Thoracic aorta (tissue), 2 donors: Measurements from ENCODE around the gene VSTM4. TPM values are rescaled to one million over a fixed set of nuclear protein-coding genes. Genes with fewer than 3 reads are reported as not detected.

Source experiments
- ATAC-seq: fragments of 150-250 bp; one replicate; pipeline ENCODE4 v1.8.0; 2017; ENCODE audit warnings: low read depth; ENCODE audit not compliant: insufficient number of reproducible peaks, low FRiP score
- DNase-seq: peaks from one replicate; pipeline ENCODE4 v3.0.0-alpha.2; 2020; ENCODE audit warnings: low spot score
- H3K27ac ChIP-seq, 2 donors: fragments of 200-600 bp; sonication (generic); 1 replicate in 1 of 2; 2 replicates in 1 of 2; pipeline ENCODE4 v1.5.1; 2016; ENCODE audit warnings: mild to moderate bottlenecking in 2 of 2, moderate library complexity in 2 of 2
- H3K27me3 ChIP-seq: fragments of 200-600 bp; sonication (generic); replicated peaks from 2 replicates; pipeline ENCODE4 v1.6.0; 2016; ENCODE audit warnings: mild to moderate bottlenecking; ENCODE audit not compliant: insufficient read depth
- H3K36me3 ChIP-seq: fragments of 200-600 bp; sonication (generic); one replicate; pipeline ENCODE4 v1.5.1; 2016
- H3K4me1 ChIP-seq, 2 donors: fragments of 200-600 bp; sonication (generic); 1 replicate in 1 of 2; 2 replicates in 1 of 2; pipeline versions ENCODE4 v1.5.1 to v1.6.0; 2016; ENCODE audit warnings: low read depth in 2 of 2, mild to moderate bottlenecking in 1 of 2; ENCODE audit not compliant: control insufficient read depth in 1 of 2
- H3K4me3 ChIP-seq: fragments of 200-600 bp; sonication (generic); 2 replicates; pipeline ENCODE4 v1.5.1; 2016; ENCODE audit warnings: mild to moderate bottlenecking
- H3K9me3 ChIP-seq: fragments of 200-600 bp; sonication (generic); 2 replicates; pipeline ENCODE4 v1.5.1; 2016
- total RNA-seq, 2 donors: library from RNA; depleted of rRNA; stranded (reverse); fragments of >200 nt; gene quantifications; one replicate each; pipeline versions ENCODE4 v1.1.0 to v1.2.3, GENCODE V29; 2016
- TF ChIP-seq, protein P1 (sequence below): fragments of 200-600 bp; sonication (generic); IDR thresholded peaks from one replicate; pipeline ENCODE4 v1.5.1; 2019; ENCODE audit warnings: antibody characterized with exemption

The VSTM4 gene, protein sequence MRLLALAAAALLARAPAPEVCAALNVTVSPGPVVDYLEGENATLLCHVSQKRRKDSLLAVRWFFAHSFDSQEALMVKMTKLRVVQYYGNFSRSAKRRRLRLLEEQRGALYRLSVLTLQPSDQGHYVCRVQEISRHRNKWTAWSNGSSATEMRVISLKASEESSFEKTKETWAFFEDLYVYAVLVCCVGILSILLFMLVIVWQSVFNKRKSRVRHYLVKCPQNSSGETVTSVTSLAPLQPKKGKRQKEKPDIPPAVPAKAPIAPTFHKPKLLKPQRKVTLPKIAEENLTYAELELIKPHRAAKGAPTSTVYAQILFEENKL
- 10 to 100 TPM; 24.4 to 46.4 TPM for total RNA-seq

DNA sequence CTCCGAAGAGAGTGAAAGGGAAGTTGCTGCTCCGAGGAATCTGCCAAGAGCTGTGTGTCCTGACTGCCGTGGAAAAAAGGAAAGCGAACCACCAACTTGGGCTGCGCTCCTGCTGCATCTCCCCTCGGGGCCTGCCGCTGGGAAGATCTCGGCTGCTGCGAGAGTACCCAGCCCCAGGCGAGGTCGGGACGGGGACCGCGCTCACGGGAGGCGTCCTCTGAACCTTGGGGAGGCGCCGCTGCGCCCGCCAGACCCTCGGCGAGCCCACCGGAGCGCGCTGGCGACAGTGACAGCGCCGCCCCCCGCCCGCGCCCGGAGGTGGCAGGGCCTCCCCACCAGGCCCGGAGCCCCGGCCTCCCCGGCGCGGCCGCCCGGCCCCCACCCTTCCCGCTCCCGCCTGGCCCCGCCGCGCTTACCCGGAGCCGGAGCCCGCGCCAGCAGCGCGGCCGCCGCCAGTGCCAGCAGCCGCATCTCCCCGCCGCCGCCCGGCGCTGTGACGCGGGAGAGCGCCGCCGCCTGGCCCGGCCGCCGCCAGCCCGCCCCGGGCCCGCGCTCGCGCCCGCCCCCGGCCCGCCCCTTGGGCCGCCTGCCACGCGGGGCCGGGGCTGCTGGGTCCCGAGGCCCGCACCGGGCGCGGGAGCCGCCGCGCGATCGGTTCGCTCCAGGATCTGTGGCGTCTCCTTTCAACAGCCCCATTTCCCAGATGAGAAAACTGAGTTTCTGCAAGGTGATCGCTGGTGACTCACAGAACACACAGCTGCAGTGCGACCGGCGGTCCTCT is at the start of gene VSTM4:
TSS of gene VSTM4 (minus strand) at position 508 of the 781 bp plus-strand sequence. CDS start at position 471, 37 bp downstream.
- no peak for ATAC-seq
- H3K27me3 ChIP-seq = no peaks in the 10 kb centered on the region
- no peaks in the 10 kb centered on the region for H3K36me3 ChIP-seq
- no peak for DNase-seq
- peak within 1 kb of the TSS; percentile 79 for H3K27ac ChIP-seq
- H3K4me3 ChIP-seq = peak within 1 kb of the TSS; percentile 83
- no peaks in the 10 kb centered on the region for H3K9me3 ChIP-seq
- H3K4me1 ChIP-seq = peaks cover 27 to 51% of the 10 kb centered on the region in 2 donors
- TF ChIP-seq, protein P1, sequence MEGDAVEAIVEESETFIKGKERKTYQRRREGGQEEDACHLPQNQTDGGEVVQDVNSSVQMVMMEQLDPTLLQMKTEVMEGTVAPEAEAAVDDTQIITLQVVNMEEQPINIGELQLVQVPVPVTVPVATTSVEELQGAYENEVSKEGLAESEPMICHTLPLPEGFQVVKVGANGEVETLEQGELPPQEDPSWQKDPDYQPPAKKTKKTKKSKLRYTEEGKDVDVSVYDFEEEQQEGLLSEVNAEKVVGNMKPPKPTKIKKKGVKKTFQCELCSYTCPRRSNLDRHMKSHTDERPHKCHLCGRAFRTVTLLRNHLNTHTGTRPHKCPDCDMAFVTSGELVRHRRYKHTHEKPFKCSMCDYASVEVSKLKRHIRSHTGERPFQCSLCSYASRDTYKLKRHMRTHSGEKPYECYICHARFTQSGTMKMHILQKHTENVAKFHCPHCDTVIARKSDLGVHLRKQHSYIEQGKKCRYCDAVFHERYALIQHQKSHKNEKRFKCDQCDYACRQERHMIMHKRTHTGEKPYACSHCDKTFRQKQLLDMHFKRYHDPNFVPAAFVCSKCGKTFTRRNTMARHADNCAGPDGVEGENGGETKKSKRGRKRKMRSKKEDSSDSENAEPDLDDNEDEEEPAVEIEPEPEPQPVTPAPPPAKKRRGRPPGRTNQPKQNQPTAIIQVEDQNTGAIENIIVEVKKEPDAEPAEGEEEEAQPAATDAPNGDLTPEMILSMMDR = no peak

DNA sequence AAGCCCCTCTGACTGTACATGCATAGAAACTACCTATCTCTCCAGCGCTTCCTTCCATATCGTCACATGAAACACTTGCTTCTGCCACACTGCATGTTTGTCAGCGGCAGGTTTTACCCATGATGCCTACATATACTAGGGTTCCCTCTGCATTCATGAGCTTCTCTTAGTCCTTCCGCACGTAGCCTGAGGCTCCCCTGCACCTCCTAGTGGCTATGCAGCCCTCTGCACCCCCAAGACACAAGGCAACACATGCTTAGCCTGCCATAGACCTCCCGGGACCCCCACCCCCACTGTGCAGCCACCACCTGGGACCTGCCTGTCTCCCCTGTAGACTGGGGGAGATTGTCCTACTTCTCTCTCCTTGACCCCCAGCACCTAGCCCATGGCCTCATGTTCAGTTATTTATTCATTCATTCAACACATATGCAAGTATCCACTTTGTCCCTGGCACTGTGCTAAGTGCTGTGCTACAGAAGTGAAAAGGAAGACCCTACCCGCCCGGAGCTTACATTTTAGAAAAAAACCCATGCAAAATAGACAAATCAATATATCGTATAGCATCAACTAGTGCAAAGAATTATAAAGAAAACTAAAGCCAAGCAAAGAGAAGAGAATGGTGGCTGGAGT is 49.4 kb upstream of the VSTM4 start:
- Histone ChIP-seq H3K36me3 (no peaks in the 10 kb centered on the region), H3K9me3 (no peaks in the 10 kb centered on the region), H3K27ac (no peak overlapping the region), H3K27me3 (no peaks in the 10 kb centered on the region), H3K4me1 (no peaks in the 10 kb centered on the region), H3K4me3 (no peak overlapping the region)
- DNase-seq (no peak), ATAC-seq (no peak)
- TF ChIP-seq, protein P1 = peak; percentile 63

DNA sequence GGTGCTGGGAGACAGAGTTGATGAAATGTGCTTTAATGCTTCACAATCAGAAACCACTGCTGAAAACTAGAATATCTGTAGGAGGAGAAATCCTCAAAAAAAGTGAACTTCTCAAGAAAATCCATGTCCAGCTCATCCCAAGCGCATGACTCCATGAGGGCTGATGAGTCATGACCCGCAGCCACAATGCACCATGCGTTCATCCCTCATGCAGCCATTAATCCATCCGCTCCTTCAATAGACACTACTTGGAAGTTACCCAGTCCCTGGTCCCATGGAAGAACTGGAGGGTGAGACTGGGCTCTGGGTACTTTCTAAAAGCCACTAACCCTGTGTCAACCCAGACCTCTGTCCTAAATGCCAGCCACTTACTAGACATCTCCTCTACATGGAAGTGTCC is 48.4 kb upstream of the VSTM4 start:
- H3K27ac ChIP-seq = no peak overlapping the region
- H3K9me3 ChIP-seq = no peaks in the 10 kb centered on the region
- no peak for DNase-seq
- ATAC-seq = no peak
- no peaks in the 10 kb centered on the region for H3K27me3 ChIP-seq
- no peaks in the 10 kb centered on the region for H3K4me1 ChIP-seq
- H3K4me3 ChIP-seq = no peak overlapping the region
- H3K36me3 ChIP-seq = no peaks in the 10 kb centered on the region
- TF ChIP-seq, protein P1 = no peak

DNA sequence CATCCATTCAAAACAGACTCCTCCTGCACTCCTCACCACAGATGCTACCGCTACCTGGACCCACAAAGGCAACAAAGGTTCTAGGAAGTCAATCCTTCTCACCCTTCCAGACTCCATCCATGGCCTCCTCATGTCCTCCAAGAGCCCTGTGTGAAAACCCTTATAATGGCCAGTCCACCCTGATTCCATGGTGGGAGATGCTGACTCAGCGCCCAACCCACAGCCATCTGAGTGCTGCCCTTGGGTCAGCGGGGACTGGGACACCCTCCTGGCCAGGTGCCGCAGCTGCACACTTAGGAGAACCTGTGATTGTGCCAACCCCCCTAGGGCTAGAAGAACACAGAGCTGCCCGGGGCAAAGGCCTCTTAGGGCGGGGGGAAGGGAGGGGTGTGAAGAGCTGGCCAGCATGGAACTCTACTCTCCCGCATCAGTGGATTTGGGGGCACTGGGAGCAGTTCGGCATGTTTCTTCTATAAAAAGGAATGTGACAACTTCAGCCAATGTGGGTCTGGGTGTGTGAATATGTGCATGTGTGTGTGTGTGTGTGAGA is 47.5 kb upstream of the VSTM4 start:
- no peaks in the 10 kb centered on the region for H3K9me3 ChIP-seq
- no peak overlapping the region for H3K4me3 ChIP-seq
- no peaks in the 10 kb centered on the region for H3K27me3 ChIP-seq
- no peaks in the 10 kb centered on the region for H3K36me3 ChIP-seq
- H3K27ac ChIP-seq = no peak overlapping the region
- H3K4me1 ChIP-seq = no peaks in the 10 kb centered on the region
- ATAC-seq (no peak), DNase-seq (no peak)
- TF ChIP-seq, protein P1 = no peak

DNA sequence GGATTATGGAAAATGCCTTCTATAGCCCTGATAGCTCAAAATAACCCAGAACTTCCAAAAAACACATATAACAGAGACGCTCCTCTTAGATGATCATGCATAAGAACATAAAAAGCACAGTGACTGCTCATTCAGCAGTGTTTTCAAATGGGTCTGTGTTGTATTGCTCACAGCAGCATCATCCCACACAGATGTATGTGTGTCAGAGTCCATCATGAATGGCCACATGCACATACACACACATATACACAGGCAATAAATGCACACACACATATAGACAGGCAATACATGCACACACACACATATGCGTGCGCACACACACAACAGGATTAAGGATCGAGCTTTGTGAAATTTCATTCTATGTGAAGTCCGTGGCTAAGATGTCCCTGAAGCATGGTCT is 46.7 kb upstream of the VSTM4 start:
- H3K27me3 ChIP-seq = no peaks in the 10 kb centered on the region
- H3K4me3 ChIP-seq = no peak overlapping the region
- DNase-seq (no peak), ATAC-seq (no peak)
- no peaks in the 10 kb centered on the region for H3K9me3 ChIP-seq
- no peaks in the 10 kb centered on the region for H3K36me3 ChIP-seq
- TF ChIP-seq, protein P1 = no peak
- H3K27ac ChIP-seq = no peak overlapping the region
- no peaks in the 10 kb centered on the region for H3K4me1 ChIP-seq
